HG02763 (cell line): ENCODE measurements around the gene MRLN.

Experiments
- ATAC-seq: cut with Tn5 transposase; IDR thresholded peaks from one replicate; pipeline ENCODE4 v1.9.1; 2021; ENCODE audit warnings: mild to moderate bottlenecking, moderate library complexity; ENCODE audit not compliant: unreplicated experiment

The MRLN gene

DNA sequence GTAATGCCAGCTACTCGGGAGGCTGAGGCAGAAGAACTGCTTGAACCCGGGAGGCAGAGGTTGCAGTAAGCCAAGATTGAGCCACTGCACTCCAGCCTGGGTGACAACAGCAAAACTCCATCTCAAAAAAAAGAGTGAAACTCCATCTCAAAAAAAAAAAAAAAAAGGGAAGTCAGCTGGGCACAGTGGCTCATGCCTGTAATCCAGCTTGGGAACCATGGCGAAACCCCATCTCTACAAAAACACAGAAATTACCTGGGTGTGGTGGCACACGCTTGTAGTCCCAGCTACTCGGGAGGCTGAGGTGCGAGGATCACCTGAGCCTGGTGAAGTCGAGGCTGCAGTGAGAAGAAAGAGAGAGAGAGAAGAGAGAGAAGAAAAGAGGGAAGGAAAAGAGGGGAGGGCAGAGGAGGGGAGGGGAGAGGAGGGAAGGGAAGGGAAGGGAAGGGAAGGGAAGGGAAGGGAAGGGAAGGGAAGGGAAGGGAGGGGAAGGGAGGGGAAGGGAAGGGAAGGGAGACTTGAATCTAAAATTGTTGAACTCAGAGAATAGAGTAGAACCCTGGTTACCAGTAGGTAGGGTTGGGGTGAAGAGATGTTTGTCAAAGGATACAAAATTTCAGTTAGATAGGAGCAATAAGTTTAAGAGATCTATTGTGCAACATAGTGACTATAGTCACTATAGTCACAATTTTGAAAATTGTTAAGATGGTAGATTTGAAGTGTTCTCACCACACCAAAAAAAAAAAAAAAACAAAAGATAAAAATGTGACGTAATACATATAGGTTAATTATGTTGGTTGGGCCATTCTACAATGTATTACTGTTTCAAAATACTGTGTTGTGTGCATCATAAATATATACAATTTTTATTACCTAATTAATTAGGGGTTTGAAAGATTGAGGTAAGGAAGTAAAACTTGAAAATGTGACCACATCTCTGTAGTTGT lies 46.1 kb downstream of the MRLN start:
- ATAC-seq, result no peak

- ATAC-seq, result no peak
Measured at GRCh38 chr10:59705931-59706330, 47.3 kb downstream of the MRLN start.

GRCh38 chr10:59704630-59705029 lies 48.6 kb downstream of the MRLN start:
- no peak for ATAC-seq

DNA sequence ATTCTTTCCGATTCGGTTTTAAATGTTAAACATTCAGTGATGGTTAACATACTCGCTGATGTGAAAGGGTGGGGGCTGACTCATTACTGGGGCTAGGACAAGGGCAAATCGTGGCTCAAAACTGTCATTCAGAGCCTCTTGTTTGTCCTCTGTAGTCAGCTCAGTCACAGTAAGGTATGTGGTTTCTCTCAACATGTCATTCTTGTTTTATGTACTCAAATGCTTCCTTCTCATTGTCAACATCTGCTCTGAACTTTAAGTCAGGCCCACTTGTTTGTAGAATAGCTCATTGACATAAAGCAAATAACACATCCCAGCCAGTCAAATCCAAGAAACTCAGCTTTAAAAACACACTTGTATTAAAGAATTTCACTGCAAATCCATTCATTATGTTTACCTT lies 50.9 kb downstream of the MRLN start:
- no peak for ATAC-seq

- no peak for ATAC-seq
Measured at GRCh38 chr10:59700709-59701108, 52.5 kb downstream of the MRLN start.

DNA sequence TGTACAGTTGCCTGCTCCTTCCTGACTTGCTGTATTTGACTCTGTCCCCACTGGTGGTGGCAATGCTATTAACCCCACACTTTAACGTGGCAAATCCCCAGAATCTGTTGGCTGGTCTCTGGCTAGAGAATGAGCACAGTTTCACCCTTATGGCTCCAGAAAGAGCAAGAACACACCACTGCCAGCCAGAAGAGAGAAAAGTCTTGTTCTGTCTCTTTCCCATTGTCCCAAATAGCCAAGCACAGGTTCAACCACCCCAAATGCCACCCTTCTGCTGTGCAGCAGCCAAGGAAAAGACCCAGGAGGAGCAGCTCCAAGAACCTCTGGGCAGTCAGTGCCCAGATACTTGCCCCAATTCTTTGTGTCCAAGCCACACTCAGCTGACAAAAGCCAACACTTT lies 54.9 kb downstream of the MRLN start:
- no peak for ATAC-seq

DNA sequence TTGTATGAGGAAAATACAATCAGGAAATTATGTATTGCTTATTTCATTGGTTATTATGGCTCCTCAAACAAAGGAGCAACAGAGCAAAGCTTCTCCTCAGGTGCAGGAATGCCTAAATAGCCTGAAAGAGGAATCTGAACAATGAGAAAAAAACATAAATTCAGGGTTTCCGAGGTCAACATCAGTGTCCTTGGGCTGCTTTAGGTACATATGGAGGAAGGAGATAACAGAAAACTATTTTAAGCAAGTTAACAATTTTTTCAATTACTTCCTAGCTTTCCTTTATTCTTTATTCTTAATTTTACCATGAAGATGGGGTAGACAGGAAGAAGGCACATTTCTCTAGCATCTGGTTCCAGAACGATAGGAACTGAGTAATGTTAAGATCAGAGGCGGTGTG lies 57.6 kb downstream of the MRLN start:
- ATAC-seq, result no peak

DNA sequence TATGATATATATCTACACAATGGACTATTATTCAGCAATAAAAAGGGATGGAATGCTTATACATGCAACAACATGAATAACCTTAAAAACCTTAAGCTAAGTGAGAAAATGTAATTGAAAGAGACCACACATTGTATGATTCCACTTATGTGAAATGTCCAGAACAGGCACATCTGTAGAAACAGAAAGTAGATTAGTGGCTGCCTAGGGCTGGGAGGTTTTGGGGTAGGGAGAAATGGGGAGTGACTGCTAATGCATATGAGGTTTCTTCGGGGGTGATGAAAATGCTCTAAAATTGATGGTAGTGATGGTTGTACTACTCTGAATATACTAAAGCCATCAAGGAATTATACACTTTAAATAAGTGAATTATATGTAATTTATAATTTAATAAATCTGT lies 58.3 kb downstream of the MRLN start:
- no peak for ATAC-seq

- no peak for ATAC-seq
Measured at GRCh38 chr10:59692113-59692512, 61.1 kb downstream of the MRLN start.

GRCh38 chr10:59688921-59689351 lies 64.3 kb downstream of the MRLN start:
- ATAC-seq, result no peak

- ATAC-seq, result no peak
Measured at GRCh38 chr10:59687657-59688056, 65.6 kb downstream of the MRLN start.
